GM04503 (cell line): ENCODE data around the gene EXOC6.

ENCODE experiments used
- DNase-seq: peaks from one replicate; pipeline ENCODE4 v3.0.0-alpha.2; 2012; ENCODE audit warnings: low read depth

Gene EXOC6

GRCh38 chr10:92848441-92849233, at the start of gene EXOC6:
EXOC6 (plus strand) TSS chr10:92848520; CDS start chr10:92848534, 14 bp downstream.
- DNase-seq: peak; percentile 11

- DNase-seq: no peak
Observed at GRCh38 chr10:92799568-92799967, 48.8 kb upstream of the EXOC6 start.

GRCh38 chr10:92800134-92800733, 48.1 kb upstream of the EXOC6 start:
- DNase-seq: no peak

GRCh38 chr10:92801978-92802872, 46.1 kb upstream of the EXOC6 start:
- DNase-seq: no peak

GRCh38 chr10:92809840-92810239, 38.5 kb upstream of the EXOC6 start:
- DNase-seq: no peak

- no peak for DNase-seq
Observed at GRCh38 chr10:92810934-92811532, 37.3 kb upstream of the EXOC6 start.

GRCh38 chr10:92811986-92812385, 36.3 kb upstream of the EXOC6 start:
- DNase-seq: no peak

- no peak for DNase-seq
Observed at GRCh38 chr10:92813979-92814378, 34.3 kb upstream of the EXOC6 start.

- DNase-seq: no peak
Observed at GRCh38 chr10:92814790-92815189, 33.5 kb upstream of the EXOC6 start.

GRCh38 chr10:92816091-92816531, 32.2 kb upstream of the EXOC6 start:
- no peak for DNase-seq

- DNase-seq: no peak
Observed at GRCh38 chr10:92822060-92822634, 26.2 kb upstream of the EXOC6 start.

- DNase-seq: no peak
Observed at GRCh38 chr10:92822964-92823363, 25.4 kb upstream of the EXOC6 start.

GRCh38 chr10:92826061-92826460, 22.3 kb upstream of the EXOC6 start:
- DNase-seq: no peak

GRCh38 chr10:92826504-92826903, 21.8 kb upstream of the EXOC6 start:
- no peak for DNase-seq

- DNase-seq: no peak
Observed at GRCh38 chr10:92829042-92829785, 19.1 kb upstream of the EXOC6 start.

- no peak for DNase-seq
Observed at GRCh38 chr10:92829786-92830377, 18.4 kb upstream of the EXOC6 start.

- no peak for DNase-seq
Observed at GRCh38 chr10:92830478-92831389, 17.6 kb upstream of the EXOC6 start.

- no peak for DNase-seq
Observed at GRCh38 chr10:92832121-92832520, 16.2 kb upstream of the EXOC6 start.

- DNase-seq: no peak
Observed at GRCh38 chr10:92832998-92833650, 15.2 kb upstream of the EXOC6 start.
